Fibroblast of mammary gland (primary cell): ENCODE measurements around the gene AGL.
A peak's percentile ranks its signal among the peaks of the same experiment; 100 is the strongest.
"Not testable (repeated sequence)": the region's sequence is repeated elsewhere in the genome, so short reads cannot be mapped to it uniquely, and the experiment has no call there.

Experiments used
- DNase-seq: peaks from one replicate; pipeline ENCODE4 v3.0.0-alpha.2; 2010; ENCODE audit warnings: low read depth
- H3K4me3 ChIP-seq: 2 replicates; pipeline ENCODE4 v1.5.1; 2011; ENCODE audit warnings: low read depth, mild to moderate bottlenecking, low read length, moderate library complexity; ENCODE audit not compliant: control insufficient read depth
- TF ChIP-seq, protein P1 (sequence below): conservative IDR thresholded peaks from 2 replicates; pipeline ENCODE4 v1.5.1; 2011; ENCODE audit warnings: low read depth, low read length, inconsistent platforms; ENCODE audit not compliant: control insufficient read depth, insufficient read depth

Gene AGL

DNA sequence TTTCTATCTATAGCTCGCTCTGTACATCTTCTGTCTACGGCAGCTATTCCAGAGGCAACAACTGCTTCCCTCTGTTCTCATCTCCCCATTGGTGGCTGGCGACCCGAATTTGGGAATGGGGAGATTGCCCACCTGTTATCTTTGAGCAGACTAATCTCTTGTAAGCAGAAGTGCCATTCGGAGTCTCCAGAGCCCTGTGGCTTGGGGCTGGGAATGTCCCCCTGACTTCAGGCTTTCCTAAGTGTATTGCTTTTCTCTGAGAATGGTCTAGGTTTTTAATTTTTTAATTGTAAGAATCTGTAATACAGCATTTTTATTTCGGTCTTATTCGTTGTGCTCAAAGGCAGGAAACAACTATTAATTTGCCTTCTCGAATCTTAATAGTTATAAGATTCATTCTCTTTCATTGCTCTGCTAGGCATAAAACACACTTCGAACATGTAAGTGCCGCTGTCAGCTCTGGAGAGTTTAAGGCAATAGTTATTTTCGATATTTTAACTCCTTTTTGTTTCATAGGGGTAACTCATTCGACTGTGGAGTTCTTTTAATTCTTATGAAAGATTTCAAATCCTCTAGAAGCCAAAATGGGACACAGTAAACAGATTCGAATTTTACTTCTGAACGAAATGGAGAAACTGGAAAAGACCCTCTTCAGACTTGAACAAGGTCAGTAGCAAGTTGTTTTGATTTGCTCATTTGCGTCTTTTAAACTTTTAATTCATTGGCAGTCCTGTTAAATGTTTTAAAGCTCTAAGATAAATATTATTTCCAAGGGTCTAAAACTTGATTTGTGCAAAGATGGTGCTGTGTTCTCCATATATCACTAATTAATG, 514 bp downstream of the AGL start:
- peak overlapping the region; percentile 90 for H3K4me3 ChIP-seq
- no peak for DNase-seq
- TF ChIP-seq, protein P1, sequence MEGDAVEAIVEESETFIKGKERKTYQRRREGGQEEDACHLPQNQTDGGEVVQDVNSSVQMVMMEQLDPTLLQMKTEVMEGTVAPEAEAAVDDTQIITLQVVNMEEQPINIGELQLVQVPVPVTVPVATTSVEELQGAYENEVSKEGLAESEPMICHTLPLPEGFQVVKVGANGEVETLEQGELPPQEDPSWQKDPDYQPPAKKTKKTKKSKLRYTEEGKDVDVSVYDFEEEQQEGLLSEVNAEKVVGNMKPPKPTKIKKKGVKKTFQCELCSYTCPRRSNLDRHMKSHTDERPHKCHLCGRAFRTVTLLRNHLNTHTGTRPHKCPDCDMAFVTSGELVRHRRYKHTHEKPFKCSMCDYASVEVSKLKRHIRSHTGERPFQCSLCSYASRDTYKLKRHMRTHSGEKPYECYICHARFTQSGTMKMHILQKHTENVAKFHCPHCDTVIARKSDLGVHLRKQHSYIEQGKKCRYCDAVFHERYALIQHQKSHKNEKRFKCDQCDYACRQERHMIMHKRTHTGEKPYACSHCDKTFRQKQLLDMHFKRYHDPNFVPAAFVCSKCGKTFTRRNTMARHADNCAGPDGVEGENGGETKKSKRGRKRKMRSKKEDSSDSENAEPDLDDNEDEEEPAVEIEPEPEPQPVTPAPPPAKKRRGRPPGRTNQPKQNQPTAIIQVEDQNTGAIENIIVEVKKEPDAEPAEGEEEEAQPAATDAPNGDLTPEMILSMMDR, result no peak

- TF ChIP-seq, protein P1, result no peak
- no peak overlapping the region for H3K4me3 ChIP-seq
- no peak for DNase-seq
These were observed 1.8 kb downstream of the AGL start for GRCh38 chr1:99851850-99852454.

DNA sequence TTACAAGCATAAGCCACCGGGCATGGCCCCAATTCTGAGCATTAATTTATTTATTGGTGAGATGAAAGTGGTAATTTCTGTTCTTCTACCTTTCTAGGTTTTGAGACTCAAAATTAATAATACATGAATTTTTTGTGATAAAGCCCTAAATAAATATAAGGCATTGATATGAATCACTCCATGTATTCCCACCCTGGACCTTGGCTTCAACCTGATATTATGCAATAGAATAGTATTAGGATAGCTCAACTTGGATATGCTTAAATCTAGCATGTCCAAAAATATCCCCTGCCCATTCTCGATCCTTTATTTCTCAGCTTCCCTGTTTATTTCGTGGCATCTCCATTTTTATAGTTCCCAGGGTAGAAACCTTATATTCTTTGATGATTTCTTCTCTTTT, 2.5 kb downstream of the AGL start:
- TF ChIP-seq, protein P1, result no peak
- peak; percentile 52 for DNase-seq

DNA sequence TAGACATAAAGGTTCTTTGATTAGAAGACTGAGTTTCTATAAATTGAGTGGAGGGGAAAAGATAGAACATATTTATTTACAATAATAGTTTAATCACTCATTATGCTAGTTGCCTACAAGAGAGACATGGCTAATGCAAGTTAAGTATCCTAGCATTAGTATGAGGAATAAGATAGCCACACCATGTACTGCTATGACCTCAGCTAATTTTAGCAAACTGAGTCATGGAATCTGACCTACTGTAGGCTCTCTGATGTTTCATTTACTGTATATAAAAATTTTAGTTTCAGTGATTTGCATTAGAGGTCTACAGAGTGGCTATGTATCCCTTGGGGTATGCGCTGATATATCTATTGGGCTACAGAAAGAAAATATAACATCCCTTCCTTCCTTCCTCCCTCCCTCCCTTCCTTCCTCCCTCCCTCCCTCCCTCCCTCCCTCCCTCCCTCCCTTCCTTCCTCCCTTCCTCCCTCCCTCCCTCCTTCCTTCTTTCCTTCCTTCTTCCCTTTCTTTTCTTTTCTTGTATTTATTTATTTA, 5.8 kb downstream of the AGL start:
- no peak overlapping the region for H3K4me3 ChIP-seq
- no peak for DNase-seq
- TF ChIP-seq, protein P1, result no peak

More for the DNA sequence above, 2.5 kb downstream of the AGL start:
- no peak overlapping the region for H3K4me3 ChIP-seq

DNA sequence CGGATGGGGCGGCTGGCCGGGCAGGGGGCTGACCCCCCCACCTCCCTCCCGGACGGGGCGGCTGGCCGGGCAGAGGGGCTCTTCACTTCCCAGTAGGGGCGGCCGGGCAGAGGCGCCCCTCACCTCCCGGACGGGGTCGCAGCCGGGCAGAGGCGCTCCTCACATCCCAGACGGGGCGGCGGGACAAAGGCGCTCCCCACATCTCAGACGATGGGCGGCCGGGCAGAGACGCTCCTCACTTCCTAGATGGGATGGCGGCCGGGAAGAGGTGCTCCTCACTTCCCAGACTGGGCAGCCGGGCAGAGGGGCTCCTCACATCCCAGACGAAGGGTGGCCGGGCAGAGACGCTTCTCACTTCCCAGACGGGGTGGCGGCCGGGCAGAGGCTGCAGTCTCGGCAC, 6.9 kb downstream of the AGL start:
- DNase-seq, result not testable (repeated sequence)

GRCh38 chr1:99858286-99858685, 8.1 kb downstream of the AGL start:
- no peak overlapping the region for H3K4me3 ChIP-seq

More for the DNA sequence above, 6.9 kb downstream of the AGL start:
- H3K4me3 ChIP-seq, result not testable (repeated sequence)

DNA sequence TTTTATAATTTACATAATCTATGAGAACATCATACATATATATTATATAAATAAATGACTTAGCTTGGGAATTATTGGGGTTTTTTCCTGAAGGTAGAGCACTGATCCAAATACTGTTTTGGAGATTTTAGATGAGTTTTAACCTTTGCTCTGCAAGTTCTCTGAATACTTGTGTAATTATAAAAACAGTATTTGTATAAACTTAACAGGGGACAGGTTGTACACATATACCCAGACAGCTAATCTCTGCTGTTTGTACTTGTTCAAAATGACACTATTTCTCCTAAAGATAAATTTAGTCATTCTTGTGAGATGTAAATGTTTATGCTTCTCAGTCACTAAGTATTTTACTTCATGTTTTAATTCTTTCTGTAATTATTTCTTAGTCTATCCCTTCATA, 8.7 kb downstream of the AGL start:
- no peak for DNase-seq
- no peak overlapping the region for H3K4me3 ChIP-seq
- TF ChIP-seq, protein P1, result no peak

More at GRCh38 chr1:99858286-99858685, 8.1 kb downstream of the AGL start:
- no peak for DNase-seq
- TF ChIP-seq, protein P1, result no peak
